Liver (tissue), 3 donors: ENCODE results near the gene LRRC63.

Experiments used
- RAD21 ChIP-seq, 2 donors: IDR thresholded peaks; 2 replicates each; pipeline ENCODE4 v1.6.1; 2016; ENCODE audit warnings: antibody characterized with exemption in 2 of 2, mild to moderate bottlenecking in 2 of 2
- SP1 ChIP-seq: IDR thresholded peaks from 2 replicates; pipeline ENCODE4 v1.6.1; 2018; ENCODE audit warnings: antibody characterized with exemption, mild to moderate bottlenecking
- YY1 ChIP-seq: IDR thresholded peaks from 2 replicates; pipeline ENCODE4 v1.6.1; 2016; ENCODE audit warnings: antibody characterized with exemption, mild to moderate bottlenecking
- TF ChIP-seq, protein P1 (sequence below): fragments of 150-350 bp; IDR thresholded peaks from 2 replicates; pipeline ENCODE4 v1.5.1; 2017; ENCODE audit warnings: improper control_type of control experiment, low read depth, low read length; ENCODE audit not compliant: missing input control
- TF ChIP-seq, protein P2 (sequence below): IDR thresholded peaks from 2 replicates; pipeline ENCODE4 v1.6.1; 2016; ENCODE audit warnings: antibody characterized with exemption
- TF ChIP-seq, protein P3 (sequence below): IDR thresholded peaks from 2 replicates; pipeline ENCODE4 v1.6.1; 2016; ENCODE audit warnings: antibody characterized with exemption
- donor health status: healthy.
- donor health status: healthy.

DNA sequence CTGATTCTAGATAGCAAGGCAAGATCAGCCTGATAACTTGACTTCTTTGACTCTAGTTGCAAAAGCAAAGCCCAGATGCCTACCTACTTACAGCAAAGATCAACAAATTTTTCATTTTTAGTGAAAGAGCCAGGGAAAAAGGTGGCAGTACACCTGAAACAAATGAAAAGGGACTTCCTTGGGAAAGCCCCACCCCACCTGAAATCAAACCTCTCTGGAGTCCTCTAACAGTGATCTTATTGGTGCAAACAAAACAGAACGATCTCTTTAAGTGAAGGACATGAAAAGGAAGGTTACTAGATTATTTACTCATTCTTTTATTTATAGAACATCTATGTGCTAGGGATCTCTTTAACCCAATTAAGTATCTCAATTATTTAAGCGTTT is 29.2 kb upstream of the LRRC63 start:
- no peak for TF ChIP-seq RAD21 (IDR thresholded peaks at IDR 0.05)
- TF ChIP-seq YY1: no peak
- TF ChIP-seq, protein P1, sequence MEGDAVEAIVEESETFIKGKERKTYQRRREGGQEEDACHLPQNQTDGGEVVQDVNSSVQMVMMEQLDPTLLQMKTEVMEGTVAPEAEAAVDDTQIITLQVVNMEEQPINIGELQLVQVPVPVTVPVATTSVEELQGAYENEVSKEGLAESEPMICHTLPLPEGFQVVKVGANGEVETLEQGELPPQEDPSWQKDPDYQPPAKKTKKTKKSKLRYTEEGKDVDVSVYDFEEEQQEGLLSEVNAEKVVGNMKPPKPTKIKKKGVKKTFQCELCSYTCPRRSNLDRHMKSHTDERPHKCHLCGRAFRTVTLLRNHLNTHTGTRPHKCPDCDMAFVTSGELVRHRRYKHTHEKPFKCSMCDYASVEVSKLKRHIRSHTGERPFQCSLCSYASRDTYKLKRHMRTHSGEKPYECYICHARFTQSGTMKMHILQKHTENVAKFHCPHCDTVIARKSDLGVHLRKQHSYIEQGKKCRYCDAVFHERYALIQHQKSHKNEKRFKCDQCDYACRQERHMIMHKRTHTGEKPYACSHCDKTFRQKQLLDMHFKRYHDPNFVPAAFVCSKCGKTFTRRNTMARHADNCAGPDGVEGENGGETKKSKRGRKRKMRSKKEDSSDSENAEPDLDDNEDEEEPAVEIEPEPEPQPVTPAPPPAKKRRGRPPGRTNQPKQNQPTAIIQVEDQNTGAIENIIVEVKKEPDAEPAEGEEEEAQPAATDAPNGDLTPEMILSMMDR: no peak
- TF ChIP-seq, protein P2, sequence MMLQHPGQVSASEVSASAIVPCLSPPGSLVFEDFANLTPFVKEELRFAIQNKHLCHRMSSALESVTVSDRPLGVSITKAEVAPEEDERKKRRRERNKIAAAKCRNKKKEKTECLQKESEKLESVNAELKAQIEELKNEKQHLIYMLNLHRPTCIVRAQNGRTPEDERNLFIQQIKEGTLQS: no peak
- TF ChIP-seq, protein P3, sequence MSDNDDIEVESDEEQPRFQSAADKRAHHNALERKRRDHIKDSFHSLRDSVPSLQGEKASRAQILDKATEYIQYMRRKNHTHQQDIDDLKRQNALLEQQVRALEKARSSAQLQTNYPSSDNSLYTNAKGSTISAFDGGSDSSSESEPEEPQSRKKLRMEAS: no peak
- TF ChIP-seq SP1: no peak
